ENCODE results near the gene DMRTB1.

DNA sequence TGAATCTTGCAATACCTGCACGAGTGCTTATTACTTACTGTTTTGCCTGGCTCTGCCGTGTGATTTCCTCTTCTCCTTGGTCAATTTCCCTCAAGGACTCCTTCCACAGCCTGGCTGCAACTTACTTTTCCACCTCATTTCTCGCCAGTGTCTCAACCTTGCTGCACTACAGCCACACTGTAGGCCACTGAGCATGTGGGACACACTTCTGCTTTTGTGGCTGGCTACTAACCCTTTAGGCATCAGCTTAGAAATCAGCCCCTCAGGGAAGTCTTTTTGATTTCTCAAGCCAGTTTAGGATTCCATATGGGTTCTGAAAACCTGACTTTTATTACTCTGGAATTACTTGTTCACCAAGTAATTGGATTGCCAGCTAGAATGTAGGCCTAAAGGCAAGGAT is 5.2 kb upstream of the DMRTB1 start:
- no peak for TF ChIP-seq CTCF (IDR thresholded peaks at IDR 0.05)
- no peak for TF ChIP-seq POLR2A (IDR thresholded peaks at IDR 0.05)

Data from Peyer's patch (tissue), 4 donors.